Upper lobe of left lung (tissue), 6 donors: ENCODE measurements around the gene SAP130. TPM values are rescaled to one million over a fixed set of nuclear protein-coding genes. Genes with fewer than 3 reads are reported as not detected.

Experiments
- ATAC-seq, 2 donors: fragments of 200-7000 bp; cut with Tn5 transposase; one replicate each; pipeline ENCODE4 v1.9.1; 2022; ENCODE audit warnings: mild to moderate bottlenecking in 2 of 2, moderate library complexity in 2 of 2; ENCODE audit not compliant: low FRiP score in 2 of 2
- DNase-seq, 2 donors: peaks; one replicate each; pipeline ENCODE4 v3.0.0-alpha.2; 2019 to 2020
- H3K27ac ChIP-seq, 4 donors: fragments of 200-600 bp; sonication (generic); one replicate each; pipeline ENCODE4 v1.5.1; 2016 to 2019
- H3K27me3 ChIP-seq, 4 donors: fragments of 200-600 bp; sonication (generic); one replicate each; pipeline ENCODE4 v1.5.1; 2017 to 2019
- H3K36me3 ChIP-seq, 4 donors: fragments of 200-600 bp; sonication (generic); one replicate each; pipeline ENCODE4 v1.5.1; 2016 to 2019
- H3K4me1 ChIP-seq, 4 donors: fragments of 200-600 bp; sonication (generic); one replicate each; pipeline ENCODE4 v1.5.1; 2018 to 2019
- H3K4me3 ChIP-seq, 4 donors: fragments of 200-600 bp; sonication (generic); one replicate each; pipeline ENCODE4 v1.5.1; 2017 to 2019; ENCODE audit warnings: mild to moderate bottlenecking in 2 of 4, moderate library complexity in 1 of 4
- H3K9me3 ChIP-seq, 4 donors: fragments of 200-600 bp; sonication (generic); one replicate each; pipeline ENCODE4 v1.5.1; 2018 to 2019
- EP300 ChIP-seq, 4 donors: sonication (generic); formaldehyde crosslinking; IDR thresholded peaks; one replicate each; pipeline ENCODE4 v1.5.1; 2017; ENCODE audit warnings: antibody characterized with exemption in 4 of 4, control low read depth in 2 of 4
- POLR2A ChIP-seq, 4 donors: fragments of 450-650 bp; IDR thresholded peaks; one replicate each; pipeline ENCODE4 v1.5.1; 2016 to 2017; ENCODE audit warnings: antibody characterized with exemption in 4 of 4, mild to moderate bottlenecking in 2 of 4
- POLR2AphosphoS5 ChIP-seq, 2 donors: sonication (generic); formaldehyde crosslinking; IDR thresholded peaks; one replicate each; pipeline ENCODE4 v1.5.1; 2017; ENCODE audit warnings: antibody characterized with exemption in 2 of 2
- WGBS, 2 donors: methylation state at CpG; one replicate each; pipeline ENCODE4 v1.1.5; 2017 to 2018; 5-methylcytosine and 5-hydroxymethylcytosine counted together
- total RNA-seq, 6 donors: library from RNA; depleted of rRNA in 4 of 6; stranded (reverse); fragments of >200 nt in 4 of 6; gene quantifications; one replicate each; pipeline versions ENCODE4 v1.1.0 to v1.2.1, GENCODE V29; 2016 to 2021
- TF ChIP-seq, protein P1 (sequence below), 6 experiments: fragments of 450-650 bp in 4 of 6; fragments of 200-600 bp in 2 of 6; sonication (generic) in 2 of 6; IDR thresholded peaks; one replicate each; pipeline ENCODE4 v1.5.1; 2016 to 2019; ENCODE audit warnings: antibody characterized with exemption in 6 of 6
- donor health status: DM: no; HTN: no; CAD: no; lungs with moderate emphysema.
- donor health status: DM: no; HTN: yes; CAD: no; lungs with severe emphysema.

SAP130 gene
- total RNA-seq, 6 donors from 2014 or later = 9.8 to 20.7 (median 17.2) TPM

- ATAC-seq = no peak
- WGBS, 2 donors = 88 to 93% methylated on average over 2 of the region's 2 CpGs
- DNase-seq = no peak
Observed at GRCh38 chr2:127950264-127950663, 77.6 kb downstream of the SAP130 start.

GRCh38 chr2:127945281-127945680, 82.6 kb downstream of the SAP130 start:
- H3K27me3 ChIP-seq = no peaks in the 10 kb centered on the region

More at GRCh38 chr2:127950264-127950663, 77.6 kb downstream of the SAP130 start:
- Histone ChIP-seq H3K27me3 (no peaks in the 10 kb centered on the region), H3K36me3 (peaks cover 20 to 65% (median 41%) of the 10 kb centered on the region in 4 donors), H3K4me3 (no peak overlapping the region), H3K9me3 (no peaks in the 10 kb centered on the region), H3K27ac (no peak overlapping the region), H3K4me1 (peaks cover 0 to 11% (median 3%) of the 10 kb centered on the region in 4 donors)
- TF ChIP-seq, protein P1, sequence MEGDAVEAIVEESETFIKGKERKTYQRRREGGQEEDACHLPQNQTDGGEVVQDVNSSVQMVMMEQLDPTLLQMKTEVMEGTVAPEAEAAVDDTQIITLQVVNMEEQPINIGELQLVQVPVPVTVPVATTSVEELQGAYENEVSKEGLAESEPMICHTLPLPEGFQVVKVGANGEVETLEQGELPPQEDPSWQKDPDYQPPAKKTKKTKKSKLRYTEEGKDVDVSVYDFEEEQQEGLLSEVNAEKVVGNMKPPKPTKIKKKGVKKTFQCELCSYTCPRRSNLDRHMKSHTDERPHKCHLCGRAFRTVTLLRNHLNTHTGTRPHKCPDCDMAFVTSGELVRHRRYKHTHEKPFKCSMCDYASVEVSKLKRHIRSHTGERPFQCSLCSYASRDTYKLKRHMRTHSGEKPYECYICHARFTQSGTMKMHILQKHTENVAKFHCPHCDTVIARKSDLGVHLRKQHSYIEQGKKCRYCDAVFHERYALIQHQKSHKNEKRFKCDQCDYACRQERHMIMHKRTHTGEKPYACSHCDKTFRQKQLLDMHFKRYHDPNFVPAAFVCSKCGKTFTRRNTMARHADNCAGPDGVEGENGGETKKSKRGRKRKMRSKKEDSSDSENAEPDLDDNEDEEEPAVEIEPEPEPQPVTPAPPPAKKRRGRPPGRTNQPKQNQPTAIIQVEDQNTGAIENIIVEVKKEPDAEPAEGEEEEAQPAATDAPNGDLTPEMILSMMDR (IDR thresholded peaks at IDR 0.05) = no peak
- TF ChIP-seq EP300 (IDR thresholded peaks at IDR 0.05) (no peak), POLR2AphosphoS5 (IDR thresholded peaks at IDR 0.05) (no peak), POLR2A (IDR thresholded peaks at IDR 0.05) (no peak)

DNA sequence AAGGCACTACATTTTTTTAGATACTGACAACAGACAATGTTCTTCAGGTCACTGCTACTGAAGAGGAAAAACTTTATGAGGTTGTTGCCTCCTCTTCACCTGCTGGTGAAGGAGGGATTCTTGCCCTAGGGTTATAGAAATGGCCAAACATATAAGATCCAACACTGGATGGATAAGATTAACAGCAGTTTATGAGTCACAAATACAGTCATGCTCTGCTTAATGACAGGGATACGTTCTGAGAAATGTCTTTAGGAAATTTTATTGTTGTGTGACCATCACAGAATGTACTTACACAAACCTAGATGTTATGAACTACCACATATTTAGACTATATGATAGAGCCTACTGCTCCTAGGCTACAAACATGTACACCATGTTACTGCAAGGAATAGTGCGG, 84.7 kb downstream of the SAP130 start:
- Histone ChIP-seq H3K36me3 (peaks cover 20 to 73% (median 52%) of the 10 kb centered on the region in 4 donors), H3K4me1 (no peaks in the 10 kb centered on the region), H3K4me3 (no peak overlapping the region), H3K9me3 (no peaks in the 10 kb centered on the region), H3K27ac (no peak overlapping the region), H3K27me3 (no peaks in the 10 kb centered on the region)
- TF ChIP-seq POLR2AphosphoS5 (IDR thresholded peaks at IDR 0.05) (no peak), EP300 (IDR thresholded peaks at IDR 0.05) (no peak), POLR2A (IDR thresholded peaks at IDR 0.05) (no peak)
- TF ChIP-seq, protein P1 (IDR thresholded peaks at IDR 0.05) = no peak
- DNase-seq (no peak), ATAC-seq (no peak)
- 78 to 96% methylated on average over 2 of the region's 2 CpGs for WGBS, 2 donors

More at GRCh38 chr2:127945281-127945680, 82.6 kb downstream of the SAP130 start:
- Histone ChIP-seq H3K36me3 (peaks cover 35 to 94% (median 72%) of the 10 kb centered on the region in 4 donors), H3K9me3 (no peaks in the 10 kb centered on the region), H3K27ac (no peak overlapping the region), H3K4me3 (no peak overlapping the region), H3K4me1 (no peaks in the 10 kb centered on the region)
- TF ChIP-seq POLR2AphosphoS5 (IDR thresholded peaks at IDR 0.05) = no peak
- TF ChIP-seq, protein P1 (IDR thresholded peaks at IDR 0.05) = no peak
- TF ChIP-seq POLR2A (IDR thresholded peaks at IDR 0.05) = no peak
- no peak for TF ChIP-seq EP300 (IDR thresholded peaks at IDR 0.05)
- DNase-seq (no peak), ATAC-seq (no peak)
- 91 to 97% methylated on average over 2 of the region's 2 CpGs for WGBS, 2 donors

DNA sequence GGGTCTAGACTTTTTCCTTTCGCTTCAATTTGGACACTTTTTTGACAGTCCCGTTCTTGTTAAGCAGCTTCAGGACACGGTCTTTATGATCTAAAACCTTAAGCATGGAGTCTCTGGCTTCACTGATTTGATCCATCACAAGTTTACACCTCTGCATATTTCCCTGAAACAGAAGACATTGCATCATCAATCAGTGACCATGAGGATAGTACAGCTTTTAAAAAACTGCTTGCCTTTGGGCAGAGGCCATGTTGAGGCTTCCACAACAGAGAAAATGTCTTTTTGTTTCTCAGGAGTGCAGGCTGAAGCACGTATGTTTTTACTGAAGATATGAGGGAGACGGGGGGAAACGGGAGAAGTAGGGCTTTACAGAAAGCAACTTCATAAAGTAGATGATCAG, 85.9 kb downstream of the SAP130 start:
- WGBS, 2 donors = 95% methylated on average over 6 of the region's 6 CpGs
- Histone ChIP-seq H3K36me3 (peaks cover 20 to 63% (median 49%) of the 10 kb centered on the region in 4 donors), H3K4me3 (no peak overlapping the region), H3K9me3 (no peaks in the 10 kb centered on the region), H3K27ac (no peak overlapping the region), H3K27me3 (no peaks in the 10 kb centered on the region), H3K4me1 (no peaks in the 10 kb centered on the region)
- TF ChIP-seq POLR2AphosphoS5 (IDR thresholded peaks at IDR 0.05) (no peak), POLR2A (IDR thresholded peaks at IDR 0.05) (no peak), EP300 (IDR thresholded peaks at IDR 0.05) (no peak)
- TF ChIP-seq, protein P1 (IDR thresholded peaks at IDR 0.05) = no peak
- DNase-seq (no peak), ATAC-seq (no peak)

DNA sequence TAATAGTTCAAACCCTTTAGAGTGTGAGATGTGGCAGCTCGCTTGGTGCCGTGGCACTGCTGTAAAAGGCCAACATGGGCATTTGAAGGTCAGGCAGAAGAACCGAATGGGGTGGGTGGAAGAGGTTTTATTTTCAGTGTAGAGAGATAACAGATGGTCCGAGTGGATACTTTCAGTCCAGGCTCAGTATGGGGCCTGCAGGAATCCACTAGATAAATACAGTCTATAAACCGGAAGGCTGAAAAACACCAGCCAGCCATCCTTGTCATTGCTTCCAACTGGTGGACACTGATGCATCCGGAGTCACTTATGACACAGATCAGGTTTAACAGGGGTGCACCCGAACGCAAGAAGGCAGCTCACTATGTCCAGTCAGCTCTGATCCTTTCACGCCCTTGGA, 86.4 kb downstream of the SAP130 start:
- DNase-seq = no peak
- H3K4me3 ChIP-seq = no peak overlapping the region
- no peak for TF ChIP-seq POLR2AphosphoS5 (IDR thresholded peaks at IDR 0.05)
- TF ChIP-seq, protein P1 (IDR thresholded peaks at IDR 0.05) = no peak
- no peak for TF ChIP-seq EP300 (IDR thresholded peaks at IDR 0.05)
- no peak for TF ChIP-seq POLR2A (IDR thresholded peaks at IDR 0.05)
- H3K27ac ChIP-seq = no peak overlapping the region
- WGBS, 2 donors = 93% methylated on average over 9 of the region's 9 CpGs
- H3K27me3 ChIP-seq = no peaks in the 10 kb centered on the region
- peaks cover 20 to 58% (median 47%) of the 10 kb centered on the region in 4 donors for H3K36me3 ChIP-seq
- H3K9me3 ChIP-seq = no peaks in the 10 kb centered on the region
- no peak for ATAC-seq
- H3K4me1 ChIP-seq = no peaks in the 10 kb centered on the region
